HG03439 (cell line): ENCODE measurements around the gene ZSWIM6.

Experiments used
- ATAC-seq: cut with Tn5 transposase; IDR thresholded peaks from one replicate; pipeline ENCODE4 v1.9.1; 2021; ENCODE audit warnings: mild to moderate bottlenecking, moderate library complexity; ENCODE audit not compliant: unreplicated experiment

ZSWIM6 gene

GRCh38 chr5:61468483-61468865, 136.4 kb downstream of the ZSWIM6 start:
- ATAC-seq = no peak

GRCh38 chr5:61471352-61471751, 139.3 kb downstream of the ZSWIM6 start:
- ATAC-seq = no peak

- no peak for ATAC-seq
These were observed 140.3 kb downstream of the ZSWIM6 start for GRCh38 chr5:61472172-61472958.

- ATAC-seq = no peak
These were observed 142.7 kb downstream of the ZSWIM6 start for GRCh38 chr5:61474746-61475145.

- no peak for ATAC-seq
These were observed 145.7 kb downstream of the ZSWIM6 start for GRCh38 chr5:61477788-61478187.

GRCh38 chr5:61479850-61480614, 148.0 kb downstream of the ZSWIM6 start:
- ATAC-seq = no peak

GRCh38 chr5:61482980-61483379, 150.9 kb downstream of the ZSWIM6 start:
- no peak for ATAC-seq

GRCh38 chr5:61486476-61486875, 154.4 kb downstream of the ZSWIM6 start:
- ATAC-seq = no peak

- no peak for ATAC-seq
These were observed 157.5 kb downstream of the ZSWIM6 start for GRCh38 chr5:61489574-61489973.

GRCh38 chr5:61491861-61492260, 159.8 kb downstream of the ZSWIM6 start:
- ATAC-seq = no peak

- no peak for ATAC-seq
These were observed 161.9 kb downstream of the ZSWIM6 start for GRCh38 chr5:61493973-61494372.

GRCh38 chr5:61496446-61496845, 164.4 kb downstream of the ZSWIM6 start:
- ATAC-seq = no peak

- ATAC-seq = no peak
These were observed 164.8 kb downstream of the ZSWIM6 start for GRCh38 chr5:61496860-61497259.

GRCh38 chr5:61498121-61498520, 166.1 kb downstream of the ZSWIM6 start:
- no peak for ATAC-seq

- ATAC-seq = no peak
These were observed 169.9 kb downstream of the ZSWIM6 start for GRCh38 chr5:61501971-61502370.

- ATAC-seq = no peak
These were observed 172.2 kb downstream of the ZSWIM6 start for GRCh38 chr5:61504143-61504770.

GRCh38 chr5:61505281-61505680, 173.2 kb downstream of the ZSWIM6 start:
- no peak for ATAC-seq

GRCh38 chr5:61507232-61507631, 175.2 kb downstream of the ZSWIM6 start:
- ATAC-seq = no peak

GRCh38 chr5:61516946-61517345, 184.9 kb downstream of the ZSWIM6 start:
- no peak for ATAC-seq

- no peak for ATAC-seq
These were observed 187.7 kb downstream of the ZSWIM6 start for GRCh38 chr5:61519728-61520277.

GRCh38 chr5:61523073-61523472, 191.0 kb downstream of the ZSWIM6 start:
- no peak for ATAC-seq

GRCh38 chr5:61523997-61524396, 191.9 kb downstream of the ZSWIM6 start:
- ATAC-seq = no peak
